ENCODE results near the gene ZNF582. TPM values are rescaled to one million over a fixed set of nuclear protein-coding genes. Genes with fewer than 3 reads are reported as not detected.

ZNF582 gene
- total and polyA plus RNA-seq, 10 donors, result 2.7 to 8.1 (median 4.9) TPM

- H3K27ac ChIP-seq, result no peak overlapping the region
- peaks cover 10 to 84% (median 50%) of the 10 kb centered on the region in 6 donors for H3K36me3 ChIP-seq
- intact Hi-C loops (cut with DNase I; ENCODE audit: low total_unique reads), result no loop called here
- WGBS, 5 donors, result 93 to 97% (median 96%) methylated on average over 8 of the region's 8 CpGs
- no peaks in the 10 kb centered on the region for H3K27me3 ChIP-seq (replicated peaks in 1 of 7)
- DNase-seq, result no peak
- H3K4me3 ChIP-seq, result no peak overlapping the region
- H3K4me1 ChIP-seq, result no peaks in the 10 kb centered on the region
- no peak for TF ChIP-seq CTCF (IDR thresholded peaks at IDR 0.05 in 8 of 11, conservative IDR thresholded peaks at IDR 0.05 in 3 of 11)
- no peak for TF ChIP-seq POLR2AphosphoS5 (IDR thresholded peaks at IDR 0.05)
- no peak for TF ChIP-seq POLR2A (IDR thresholded peaks at IDR 0.05)
- H3K9me3 ChIP-seq, result peaks cover 0 to 100% (median 98%) of the 10 kb centered on the region in 8 donors
These were observed 9.3 kb downstream of the ZNF582 start for GRCh38 chr19:56383826-56384605.

DNA sequence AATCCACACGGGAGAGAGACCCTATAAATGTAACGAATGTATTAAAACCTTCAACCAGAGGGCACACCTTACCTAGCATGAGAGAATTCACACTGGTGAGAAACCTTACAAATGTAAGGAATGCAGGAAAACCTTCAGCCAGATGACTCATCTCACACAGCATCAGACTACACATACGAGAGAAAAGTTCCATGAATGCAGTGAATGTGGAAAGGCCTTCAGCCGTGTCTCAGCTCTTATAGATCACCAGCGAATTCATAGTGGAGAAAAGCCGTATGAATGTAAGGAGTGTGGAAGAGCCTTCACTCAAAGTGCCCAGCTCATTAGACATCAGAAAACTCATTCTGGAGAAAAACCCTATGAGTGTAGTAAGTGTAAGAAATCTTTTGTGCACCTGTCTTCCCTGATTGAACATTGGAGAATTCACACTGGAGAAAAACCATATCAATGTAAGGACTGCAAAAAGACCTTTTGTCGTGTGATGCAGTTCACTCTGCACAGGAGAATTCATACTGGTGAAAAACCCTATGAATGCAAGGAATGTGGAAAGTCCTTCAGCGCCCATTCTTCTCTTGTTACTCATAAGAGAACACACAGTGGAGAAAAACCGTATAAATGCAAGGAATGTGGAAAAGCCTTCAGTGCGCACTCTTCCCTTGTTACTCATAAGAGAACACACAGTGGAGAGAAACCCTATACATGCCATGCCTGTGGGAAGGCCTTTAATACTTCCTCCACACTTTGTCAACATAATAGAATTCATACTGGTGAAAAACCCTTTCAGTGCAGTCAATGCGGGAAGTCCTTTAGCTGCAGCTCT lies 16.0 kb downstream of the ZNF582 start:
- Histone ChIP-seq H3K4me3 (no peak overlapping the region), H3K27me3 (replicated peaks in 1 of 7) (no peaks in the 10 kb centered on the region), H3K9me3 (peaks cover 10 to 100% (median 98%) of the 10 kb centered on the region in 8 donors), H3K4me1 (no peaks in the 10 kb centered on the region), H3K27ac (no peak overlapping the region), H3K36me3 (peaks cover 15 to 84% (median 63%) of the 10 kb centered on the region in 6 donors)
- no peak for DNase-seq
- intact Hi-C loops (cut with DNase I; ENCODE audit: low total_unique reads), result no loop called here
- TF ChIP-seq CTCF (IDR thresholded peaks at IDR 0.05 in 8 of 11, conservative IDR thresholded peaks at IDR 0.05 in 3 of 11) (no peak), POLR2A (IDR thresholded peaks at IDR 0.05) (no peak), POLR2AphosphoS5 (IDR thresholded peaks at IDR 0.05) (no peak)
- 91 to 98% (median 91%) methylated on average over 11 of the region's 11 CpGs for WGBS, 5 donors

GRCh38 chr19:56372281-56372680 lies 21.1 kb downstream of the ZNF582 start:
- no peak overlapping the region for H3K4me3 ChIP-seq
- no peak for TF ChIP-seq POLR2AphosphoS5 (IDR thresholded peaks at IDR 0.05)
- TF ChIP-seq POLR2A (IDR thresholded peaks at IDR 0.05), result no peak
- TF ChIP-seq CTCF (IDR thresholded peaks at IDR 0.05 in 8 of 11, conservative IDR thresholded peaks at IDR 0.05 in 3 of 11), result no peak
- no peaks in the 10 kb centered on the region for H3K27me3 ChIP-seq (replicated peaks in 1 of 7)
- no peak for DNase-seq
- WGBS, 5 donors, result 65 to 100% (median 80%) methylated on average over 1 of the region's 1 CpG
- H3K4me1 ChIP-seq, result peaks cover 6 to 33% (median 16%) of the 10 kb centered on the region in 6 donors
- H3K9me3 ChIP-seq, result peaks cover 4 to 83% (median 69%) of the 10 kb centered on the region in 8 donors
- H3K36me3 ChIP-seq, result peaks cover 9 to 84% (median 66%) of the 10 kb centered on the region in 6 donors
- intact Hi-C loops (cut with DNase I; ENCODE audit: low total_unique reads), result no loop called here
- H3K27ac ChIP-seq, result no peak overlapping the region

All from spleen (tissue), 11 donors.